ENCODE results near the gene UBA5.

The UBA5 gene

DNA sequence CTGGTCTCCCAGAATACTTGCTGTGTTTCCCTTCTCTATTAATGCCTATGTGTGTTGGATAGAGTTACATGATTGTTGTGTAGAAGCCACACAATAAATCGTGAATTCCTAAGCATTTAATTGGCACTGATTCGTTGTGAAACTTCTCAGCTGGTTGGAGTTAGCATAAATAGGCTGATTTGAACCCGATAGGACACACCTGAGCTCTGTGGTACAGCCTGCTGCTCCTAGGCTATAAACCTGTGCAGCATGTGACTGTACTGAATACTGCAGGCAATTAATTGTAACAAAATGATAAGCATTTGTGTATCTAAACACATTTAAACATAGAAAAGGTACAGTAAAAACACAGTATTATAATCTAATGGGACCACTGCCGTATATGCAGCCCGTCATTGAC, 5.4 kb upstream of the UBA5 start:
- no peak for DNase-seq

DNA sequence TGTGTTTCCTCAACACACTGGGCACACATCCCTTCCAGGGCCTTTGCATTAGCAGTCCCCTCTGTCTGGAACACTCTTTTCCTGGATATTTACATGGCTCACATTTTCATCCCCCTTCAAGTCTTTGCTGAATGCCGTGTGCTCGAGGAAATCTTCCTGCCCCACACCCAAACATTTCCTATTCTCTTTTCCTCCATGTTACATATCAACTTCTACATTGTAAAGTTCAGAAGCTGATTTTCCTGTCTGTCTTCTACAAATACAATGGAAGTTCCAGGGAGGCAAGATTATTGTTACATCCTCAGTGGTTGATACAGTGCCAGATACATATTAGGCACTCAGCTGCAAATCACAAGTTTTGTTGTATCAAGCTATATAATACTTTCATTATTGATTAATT, 4.7 kb upstream of the UBA5 start:
- no peak for DNase-seq

DNA sequence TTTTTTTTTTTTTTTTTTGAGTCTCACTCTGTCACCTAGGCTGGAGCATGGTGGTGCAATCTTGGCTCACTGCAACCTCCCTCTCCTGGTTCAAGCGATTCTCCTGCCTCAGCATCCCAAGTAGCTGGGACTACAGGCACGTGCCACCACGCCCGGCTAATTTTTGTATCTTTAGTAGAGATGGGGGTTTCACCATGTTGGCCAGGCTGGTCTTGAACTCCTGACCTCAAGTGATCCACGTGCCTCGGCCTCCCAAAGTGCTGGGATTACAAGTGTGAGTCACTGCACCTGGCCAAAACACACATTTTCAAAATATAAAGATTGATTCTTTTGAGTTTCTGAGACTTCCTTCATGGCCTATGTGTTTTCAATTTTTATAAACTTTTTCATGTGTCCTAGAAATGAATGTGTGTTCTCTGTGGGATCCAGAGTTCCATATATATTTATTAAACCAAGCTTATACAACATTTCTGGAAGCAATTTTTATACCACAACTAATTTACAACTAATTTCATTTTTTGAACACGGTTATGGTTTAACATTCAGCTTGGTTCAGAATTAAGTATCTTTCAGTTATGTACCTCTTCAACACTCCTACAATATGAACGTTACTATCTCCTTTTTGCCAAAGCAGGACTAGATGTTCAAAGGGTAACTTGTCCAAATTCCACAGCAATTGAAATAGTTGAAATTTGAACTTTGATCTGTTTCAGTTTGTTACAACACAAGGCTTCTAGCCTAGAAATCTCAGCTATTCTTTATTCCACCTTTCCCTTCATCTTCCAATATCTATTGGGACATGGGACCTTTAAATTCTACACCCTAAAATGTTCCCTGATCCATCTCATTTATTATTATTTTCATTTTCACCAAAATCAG, 2.0 kb upstream of the UBA5 start:
- DNase-seq: no peak

DNA sequence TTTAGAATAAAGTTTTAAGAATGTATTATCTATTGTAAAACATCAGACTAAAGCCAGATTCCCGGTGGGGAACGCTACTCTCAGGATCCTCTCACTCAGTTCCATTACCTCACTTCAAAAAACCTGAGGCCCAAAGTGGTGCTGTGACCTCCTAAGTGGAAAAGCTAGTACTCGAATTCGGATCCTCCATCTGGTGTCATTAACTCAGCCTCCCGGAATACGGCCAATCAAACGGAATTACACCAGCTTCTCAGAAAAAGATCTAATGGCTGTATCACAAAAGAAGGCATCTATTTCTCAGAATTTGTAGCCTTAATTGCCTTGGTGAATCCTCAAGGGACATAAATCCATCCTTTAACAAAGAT, 1.1 kb upstream of the UBA5 start:
- DNase-seq: peak in 2 of 14 donors; percentile 23 to 38

DNA sequence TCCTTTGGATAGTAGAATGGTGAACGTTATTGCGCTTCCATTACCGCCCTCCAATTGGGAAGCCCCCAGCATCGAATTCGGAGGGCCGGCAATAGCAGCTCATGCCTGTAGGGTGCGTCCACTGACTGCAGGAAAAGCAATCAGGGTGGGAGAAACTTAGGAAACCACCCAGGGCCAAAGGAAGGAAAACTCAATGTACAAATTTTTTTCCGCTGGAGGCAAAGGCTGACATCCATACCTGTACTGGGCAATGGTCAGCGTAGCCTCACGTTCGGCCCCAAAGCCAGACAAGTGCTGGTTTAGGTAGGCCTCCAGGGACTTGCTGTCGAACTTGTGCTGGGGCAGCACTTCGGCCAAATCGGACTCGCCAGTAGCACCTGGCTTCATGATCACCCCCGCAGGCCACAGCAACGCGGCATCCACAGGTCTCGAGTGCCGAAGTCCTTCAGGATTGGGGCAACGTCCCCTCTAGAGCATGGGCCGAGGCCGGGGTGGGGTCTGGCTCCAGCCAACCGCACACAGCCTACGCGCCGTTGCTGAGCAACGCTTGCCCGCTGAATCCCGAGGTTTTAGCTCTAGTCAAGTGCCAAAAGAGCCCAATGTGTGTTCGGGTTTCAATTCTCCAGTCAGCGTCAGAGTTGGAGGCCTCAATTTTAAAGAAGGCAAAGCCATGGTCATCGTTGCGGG, 621 bp upstream of the UBA5 start, which contains the start of gene ACAD11:
Gene ACAD11, minus strand, starts transcription at position 445 of the 687 bp plus-strand sequence. Its CDS starts 58 bp downstream, at position 387.
- DNase-seq: peak in 13 of 14 donors; percentile 22 to 86 (median 79)

DNA sequence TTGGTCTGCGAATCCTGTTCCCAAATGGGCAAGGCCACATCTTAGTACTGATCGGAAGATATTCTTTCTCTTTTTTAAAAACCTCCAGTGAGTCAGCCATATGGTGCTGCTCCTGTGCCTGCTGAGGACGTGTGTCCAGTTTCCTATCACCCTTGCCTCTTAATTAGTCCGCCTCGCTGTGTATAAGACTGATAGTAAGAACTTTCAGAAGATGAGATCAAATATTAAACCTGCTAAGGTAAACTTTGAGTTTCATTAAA, 612 bp downstream of the UBA5 start:
- DNase-seq: peak in 1 of 14 donors; percentile 53

DNA sequence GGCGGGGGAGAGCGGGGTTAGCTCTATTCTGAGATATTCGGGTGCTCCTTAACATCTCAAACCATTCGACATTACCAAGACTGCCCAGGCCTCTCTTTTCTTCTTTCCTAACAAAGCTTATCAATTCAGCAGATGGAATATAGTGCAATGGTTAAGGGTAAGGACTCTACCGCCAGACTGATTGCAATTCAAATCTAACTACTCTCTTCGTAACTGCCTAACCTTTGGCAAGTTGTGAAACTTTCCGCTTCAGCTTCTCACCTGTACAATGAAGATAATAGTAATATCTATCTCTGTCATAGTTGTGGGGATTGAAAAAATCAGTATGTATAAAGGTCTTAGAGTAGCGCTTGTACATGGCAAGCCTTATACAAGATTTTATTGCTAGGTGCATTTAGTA, 972 bp downstream of the UBA5 start:
- no peak for DNase-seq

DNA sequence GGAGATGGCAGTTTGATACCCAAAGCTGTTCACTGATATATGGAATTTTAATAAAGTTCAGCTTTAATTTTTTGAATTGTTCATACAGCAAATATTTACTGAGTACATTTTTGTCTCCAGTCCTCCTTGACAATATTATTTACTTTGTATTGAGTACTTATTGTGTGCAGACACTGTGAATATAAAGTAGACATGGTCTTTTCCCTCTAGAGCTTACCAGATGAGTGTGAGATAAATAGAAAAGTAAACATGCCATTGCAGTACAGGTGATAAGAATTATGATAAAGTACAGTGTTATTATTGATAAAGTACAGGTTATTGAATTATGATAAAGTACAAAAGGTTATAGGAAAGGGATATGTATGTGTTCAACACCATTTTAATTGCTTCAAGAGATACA, 2.1 kb downstream of the UBA5 start:
- no peak for DNase-seq

DNA sequence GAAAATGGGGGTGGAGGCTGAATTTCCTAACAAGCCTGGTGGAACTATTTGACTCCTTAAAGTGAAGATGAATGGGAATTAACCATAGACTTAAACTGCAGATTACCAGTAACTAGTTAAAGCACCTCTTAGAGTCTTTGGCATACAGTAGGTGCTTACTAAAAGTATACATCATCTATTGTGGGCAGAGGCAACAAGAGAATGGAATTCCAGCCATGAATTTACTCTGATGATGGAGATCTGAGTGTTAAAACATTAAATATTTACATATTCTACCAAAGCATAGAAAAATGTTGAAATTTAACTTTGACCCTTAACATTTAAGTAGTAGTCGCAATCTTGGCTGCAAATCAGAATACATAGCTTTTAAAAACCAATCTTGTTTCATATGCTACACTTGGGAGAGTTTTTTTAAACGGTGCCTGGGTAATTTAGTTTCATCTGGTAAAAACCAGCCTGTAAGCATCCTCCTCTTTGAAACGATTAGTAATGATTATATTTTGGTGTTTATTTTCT, 5.2 kb downstream of the UBA5 start:
- no peak for DNase-seq

DNA sequence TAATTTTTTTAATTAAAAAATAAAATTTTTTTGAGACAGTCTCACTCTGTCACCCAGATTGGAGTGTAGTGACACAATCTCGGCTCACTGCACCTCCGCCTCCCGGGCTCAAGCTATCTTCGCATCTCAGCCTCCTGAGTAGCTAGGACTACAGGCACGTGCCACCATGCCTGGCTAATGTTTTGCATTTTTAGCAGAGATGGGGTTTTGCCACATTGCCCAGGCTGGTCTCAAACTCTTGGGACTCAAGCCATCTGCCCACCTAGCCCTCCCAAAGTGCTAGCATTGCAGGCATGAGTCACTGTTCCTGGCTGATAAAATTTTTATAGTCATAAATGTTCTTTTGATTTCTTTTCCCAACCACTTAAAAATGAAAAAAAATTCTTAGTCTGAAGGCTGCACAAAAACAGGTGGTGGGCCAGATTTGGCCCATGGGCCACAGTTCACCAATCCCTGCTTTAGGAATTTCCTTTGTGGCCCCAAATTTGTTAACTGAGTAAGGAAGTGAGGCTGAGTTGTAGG, 9.2 kb downstream of the UBA5 start:
- DNase-seq: no peak

DNA sequence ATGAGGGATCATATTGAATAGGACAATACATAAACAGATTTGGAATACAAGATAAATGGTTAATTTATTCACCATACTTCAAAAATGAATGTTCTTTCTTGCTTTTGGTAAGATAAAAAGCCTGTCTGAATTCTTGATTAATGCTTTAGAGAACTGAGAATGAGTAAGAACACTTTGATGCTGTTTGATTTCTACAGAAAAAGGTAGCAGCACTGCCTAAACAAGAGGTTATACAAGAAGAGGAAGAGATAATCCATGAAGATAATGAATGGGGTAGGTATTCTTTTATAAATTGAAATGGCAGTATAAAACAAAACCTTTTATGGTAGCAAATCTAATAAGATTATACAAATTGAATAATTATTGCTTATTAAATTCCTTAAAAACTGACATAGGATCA, 15.3 kb downstream of the UBA5 start:
- no peak for DNase-seq

DNA sequence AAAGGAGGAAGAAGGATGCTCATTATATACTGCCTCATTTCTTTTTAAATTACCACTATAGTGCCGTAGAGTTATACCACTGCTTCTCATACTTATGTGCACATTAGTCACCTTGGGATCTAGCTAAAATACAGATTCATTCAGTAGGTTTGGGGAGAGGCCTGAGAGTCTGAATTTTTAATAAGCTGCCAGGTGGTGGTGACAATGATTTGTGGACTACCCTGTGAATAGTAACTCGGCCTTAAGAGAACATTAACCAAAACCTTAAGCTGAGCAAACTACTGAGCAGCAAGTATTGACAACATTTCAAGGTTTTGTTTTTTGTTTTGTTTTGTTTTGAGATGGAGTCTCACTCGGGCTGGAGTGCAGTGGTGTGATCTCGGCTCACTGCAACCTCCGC, 19.8 kb downstream of the UBA5 start:
- DNase-seq: no peak

DNA sequence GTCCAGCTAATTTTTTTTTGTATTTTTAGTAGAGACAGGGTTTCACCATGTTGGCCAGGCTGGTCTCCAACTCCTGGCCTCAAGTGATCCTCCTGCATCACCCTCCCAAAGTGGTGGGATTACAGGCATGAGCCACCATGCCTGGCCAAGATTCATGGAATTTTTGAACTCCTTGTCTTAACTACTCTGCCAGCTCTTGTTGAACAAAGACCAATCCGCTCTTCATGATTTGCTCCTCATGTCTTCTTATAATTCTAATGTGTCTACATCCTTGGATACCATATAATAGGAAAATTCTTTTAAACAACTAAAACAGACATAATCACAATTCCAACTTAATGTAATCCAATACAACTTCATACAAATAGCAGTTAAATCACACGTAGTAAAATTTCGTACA, 21.3 kb downstream of the UBA5 start:
- DNase-seq: no peak

DNA sequence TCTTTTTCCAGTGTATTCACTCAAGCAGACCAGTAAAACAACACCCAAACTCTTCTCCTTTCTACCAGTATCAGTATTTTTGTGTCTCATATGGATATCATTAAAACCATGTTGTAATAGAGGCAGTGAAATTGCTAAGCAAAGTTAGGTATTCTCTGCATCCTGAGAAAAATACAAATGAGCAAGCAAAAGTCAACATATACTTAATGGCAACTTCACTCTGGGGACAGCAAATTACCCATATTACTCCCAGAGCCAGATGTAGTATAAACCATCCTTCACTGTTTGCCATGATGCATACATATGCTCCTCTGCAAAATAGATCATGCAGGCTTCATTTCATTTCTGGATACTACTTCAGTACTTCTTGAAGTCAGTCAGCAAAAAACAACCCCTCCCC, 22.1 kb downstream of the UBA5 start:
- DNase-seq: no peak

DNA sequence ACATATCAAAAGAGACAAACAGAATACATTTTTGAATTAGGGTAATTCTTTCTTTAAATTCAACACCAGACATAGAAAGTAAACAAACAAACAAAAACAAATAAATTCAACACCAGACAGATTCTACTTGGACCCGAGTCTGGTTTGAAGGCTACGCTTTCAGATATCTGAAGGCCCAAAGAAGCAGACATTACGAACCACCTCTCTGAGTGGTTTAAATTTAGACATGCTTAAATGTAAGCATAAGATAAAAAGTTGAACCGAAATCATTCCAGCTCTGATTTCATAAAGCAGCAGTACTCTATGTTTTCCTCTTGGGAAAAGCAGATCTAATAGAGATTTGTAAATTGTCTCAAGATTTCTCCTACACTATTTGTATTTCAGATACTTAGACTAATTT, 29.9 kb downstream of the UBA5 start:
- no peak for DNase-seq

DNA sequence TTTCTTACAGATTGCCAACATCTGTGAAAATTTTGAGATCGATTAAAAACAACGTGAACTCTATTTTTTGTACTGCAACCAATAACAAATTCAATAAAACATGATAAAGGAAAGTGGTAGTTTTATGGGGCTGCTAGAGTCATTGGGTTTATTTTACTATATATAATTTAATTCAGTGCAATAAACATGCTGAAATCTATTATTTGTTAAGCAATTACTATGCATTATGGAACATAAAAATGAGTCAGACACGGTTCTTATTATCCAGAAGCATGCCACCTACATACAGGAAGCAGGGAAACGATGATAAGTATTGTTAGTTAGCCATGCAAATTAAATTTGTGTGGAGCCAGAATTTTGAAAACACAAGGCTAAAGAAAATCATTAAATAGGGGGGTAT, 34.9 kb downstream of the UBA5 start:
- no peak for DNase-seq

DNA sequence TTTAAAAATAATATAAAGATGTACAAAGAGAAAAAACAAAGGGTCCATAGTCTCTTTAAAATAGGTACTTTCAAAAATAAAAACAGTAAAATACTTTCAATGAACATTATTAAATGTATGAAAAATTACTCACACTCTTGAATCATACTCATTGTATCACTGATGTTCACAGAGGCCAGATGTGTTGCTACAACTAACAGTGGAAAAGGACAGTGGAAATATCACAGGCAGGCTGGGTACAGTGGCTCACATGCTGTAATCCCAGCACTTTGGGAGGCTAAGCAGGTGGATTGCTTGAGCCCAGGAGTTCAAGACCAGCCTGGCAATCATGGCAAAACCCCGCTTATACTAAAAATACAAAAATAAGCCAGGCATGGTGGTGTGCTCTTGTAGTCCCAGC, 35.3 kb downstream of the UBA5 start:
- DNase-seq: no peak

DNA sequence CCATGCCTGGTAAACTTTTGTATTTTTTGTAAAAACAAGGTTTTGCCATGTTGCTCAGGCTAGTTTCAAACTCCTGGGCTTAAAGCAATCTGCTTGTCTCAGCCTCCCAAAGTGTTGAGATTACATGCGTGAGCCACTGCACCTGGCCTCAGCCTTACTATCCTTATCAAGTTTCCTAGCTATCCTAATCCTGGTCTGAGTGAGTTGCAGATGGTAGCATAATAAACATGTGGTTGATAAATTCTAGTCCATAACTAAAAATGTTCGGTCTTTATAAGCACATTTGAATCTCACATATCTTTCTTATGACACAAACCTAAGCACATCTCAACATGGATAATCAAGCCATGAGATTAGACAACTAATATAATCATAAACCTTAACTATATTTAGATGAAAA, 43.6 kb downstream of the UBA5 start:
- DNase-seq: no peak

DNA sequence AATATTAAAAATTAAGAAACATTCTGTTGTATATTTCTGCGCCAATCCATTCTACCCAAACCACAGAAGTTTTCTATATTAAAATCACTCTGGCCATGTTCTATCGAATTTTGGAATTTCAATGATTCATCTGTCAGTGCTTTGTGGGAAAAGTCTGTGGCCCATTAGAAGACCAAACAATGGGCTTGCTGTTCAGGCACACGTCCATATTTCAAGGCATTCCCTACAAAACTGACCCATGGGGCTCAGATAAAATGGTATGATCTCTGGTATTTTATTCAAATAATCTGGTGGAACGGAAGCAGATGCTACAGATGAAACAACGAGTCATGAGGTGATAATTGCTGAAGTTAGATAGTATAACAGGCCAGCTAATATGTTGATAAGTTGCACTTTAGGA, 49.6 kb downstream of the UBA5 start:
- DNase-seq: no peak

DNA sequence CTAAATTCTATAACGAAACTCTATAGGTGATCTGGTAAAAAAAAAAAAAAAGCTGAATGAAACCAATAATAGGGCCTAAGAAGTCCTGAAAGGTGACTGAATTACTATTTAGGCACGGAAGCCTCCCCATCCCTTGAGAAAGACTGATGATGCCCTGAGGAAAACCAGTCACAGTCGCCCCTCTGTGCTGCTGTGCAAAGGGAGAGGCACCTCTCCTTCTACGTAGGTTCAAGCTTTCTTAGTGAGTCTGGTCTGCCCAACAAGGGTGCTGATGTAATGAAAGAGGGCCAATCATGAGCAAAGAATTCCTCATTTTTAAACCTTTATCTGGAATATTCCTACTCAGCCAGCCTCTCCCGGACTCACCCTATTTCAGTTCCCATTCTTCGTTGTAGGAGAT, 50.2 kb downstream of the UBA5 start:
- DNase-seq: no peak

DNA sequence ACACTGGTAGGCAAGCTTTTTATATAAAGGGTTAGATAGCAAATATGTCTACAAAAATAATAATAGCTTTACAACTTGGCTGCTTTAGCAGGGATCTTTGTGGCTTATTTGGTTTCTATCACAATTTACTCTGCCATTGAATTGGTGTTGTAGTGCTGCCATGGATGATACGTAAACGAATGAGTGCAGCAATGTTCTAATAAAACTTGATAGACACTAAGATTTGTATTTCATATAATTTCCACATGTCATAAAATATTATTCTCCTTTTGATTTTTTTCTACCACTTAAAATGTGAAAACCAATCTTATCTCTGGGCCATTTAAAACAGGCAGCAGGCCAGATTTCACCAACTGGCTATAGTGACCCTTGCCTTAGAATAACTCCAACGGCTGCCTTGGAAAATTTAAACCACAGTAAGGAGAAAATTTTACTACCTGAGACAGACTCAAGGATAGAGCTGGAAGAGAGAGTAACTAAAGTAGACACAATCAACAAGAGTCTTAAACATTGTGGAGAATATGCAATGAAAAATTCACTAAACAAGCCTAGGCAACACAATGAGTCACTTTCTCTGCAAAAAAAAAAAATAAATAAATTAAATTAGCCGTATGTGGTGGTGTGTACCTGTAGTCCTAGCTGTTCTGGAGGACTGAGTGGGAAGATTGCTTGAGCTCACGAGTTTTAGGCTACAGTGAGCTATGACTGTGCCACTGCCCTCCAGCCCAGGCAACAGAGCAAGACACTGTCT, 54.0 kb downstream of the UBA5 start:
- DNase-seq: no peak

DNA sequence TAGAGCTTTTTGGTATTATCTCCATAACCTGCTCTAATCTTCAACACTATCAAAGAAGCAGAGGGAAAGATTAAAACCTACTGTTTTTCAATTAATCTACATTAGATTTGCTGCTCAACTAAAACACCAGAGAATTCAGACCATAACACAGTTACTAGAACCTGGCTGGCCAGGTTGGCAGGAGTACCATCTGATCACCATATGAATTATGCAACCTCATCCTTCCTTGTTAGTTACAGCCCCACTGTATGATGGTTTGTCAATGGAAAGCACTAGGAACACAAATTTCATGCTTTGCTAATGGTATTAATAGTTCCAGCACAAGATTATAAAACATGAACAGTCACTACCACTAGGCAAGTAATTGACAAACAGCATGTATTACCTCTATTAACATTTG, 56.2 kb downstream of the UBA5 start:
- no peak for DNase-seq

DNA sequence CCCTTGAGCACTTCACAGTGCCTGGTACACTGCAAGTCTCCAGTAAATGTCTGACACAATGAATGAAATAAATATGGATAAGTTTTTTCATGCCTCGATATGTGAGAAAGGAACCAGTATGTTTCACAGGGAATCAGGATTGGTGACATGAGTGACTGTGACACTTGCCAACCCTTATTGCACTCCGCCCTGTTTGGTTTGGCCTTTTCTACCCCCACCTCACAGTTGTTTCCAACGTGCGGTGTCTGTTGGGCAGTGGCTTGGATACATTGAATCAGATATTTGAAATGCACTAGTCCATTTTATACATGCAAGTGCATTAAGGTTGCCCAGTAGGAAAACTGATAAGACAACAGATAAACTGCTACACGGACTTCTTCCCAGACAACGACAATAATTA, 60.1 kb downstream of the UBA5 start:
- DNase-seq: no peak

Data from C1 segment of cervical spinal cord (tissue), 14 donors.